Glutamatergic neuron (in vitro differentiated cells): ENCODE results near the gene HPS1. TPM values are rescaled to one million over a fixed set of nuclear protein-coding genes. Genes with fewer than 3 reads are reported as not detected.

Source experiments
- DNase-seq: peaks from one replicate; pipeline ENCODE4 v3.0.0; 2022
- H3K27ac Mint-ChIP-seq: one replicate; pipeline ENCODE4 v1.8.0; 2020; ENCODE audit warnings: mild to moderate bottlenecking, mixed read lengths, inconsistent platforms; ENCODE audit not compliant: unreplicated experiment
- H3K27me3 Mint-ChIP-seq: one replicate; pipeline ENCODE4 v1.8.0; 2020; ENCODE audit warnings: mild to moderate bottlenecking, moderate library complexity, mixed read lengths, inconsistent platforms; ENCODE audit not compliant: unreplicated experiment
- H3K36me3 Mint-ChIP-seq: one replicate; pipeline ENCODE4 v1.8.0; 2020; ENCODE audit warnings: mild to moderate bottlenecking, mixed read lengths, inconsistent platforms; ENCODE audit not compliant: unreplicated experiment
- H3K4me1 Mint-ChIP-seq: one replicate; pipeline ENCODE4 v1.8.0; 2020; ENCODE audit warnings: mild to moderate bottlenecking, low read depth, mixed read lengths, inconsistent platforms; ENCODE audit not compliant: unreplicated experiment
- H3K4me3 Mint-ChIP-seq: one replicate; pipeline ENCODE4 v1.8.0; 2020; ENCODE audit warnings: mild to moderate bottlenecking, mixed read lengths, inconsistent platforms; ENCODE audit not compliant: unreplicated experiment
- H3K9me3 Mint-ChIP-seq: one replicate; pipeline ENCODE4 v1.8.0; 2020; ENCODE audit warnings: mild to moderate bottlenecking, moderate library complexity, mixed read lengths, inconsistent platforms; ENCODE audit not compliant: unreplicated experiment
- total RNA-seq: library from RNA; stranded (reverse); fragmentation: NEBNext Ultra II Directional; extraction: Animal tissue kit (Norgen Biotek cat#: 25700); gene quantifications from one replicate; pipeline ENCODE4 v1.2.1, GENCODE V29; 2021; ENCODE audit not compliant: unreplicated experiment
- TF ChIP-seq, protein P1 (sequence below): fragments of 200-600 bp; sonication (generic); IDR thresholded peaks from one replicate; pipeline ENCODE4 v1.5.0; 2021; ENCODE audit not compliant: partially characterized antibody, unreplicated experiment

HPS1 gene
- total RNA-seq, 1 donor from 2014 or later, result 34.4 TPM

DNA sequence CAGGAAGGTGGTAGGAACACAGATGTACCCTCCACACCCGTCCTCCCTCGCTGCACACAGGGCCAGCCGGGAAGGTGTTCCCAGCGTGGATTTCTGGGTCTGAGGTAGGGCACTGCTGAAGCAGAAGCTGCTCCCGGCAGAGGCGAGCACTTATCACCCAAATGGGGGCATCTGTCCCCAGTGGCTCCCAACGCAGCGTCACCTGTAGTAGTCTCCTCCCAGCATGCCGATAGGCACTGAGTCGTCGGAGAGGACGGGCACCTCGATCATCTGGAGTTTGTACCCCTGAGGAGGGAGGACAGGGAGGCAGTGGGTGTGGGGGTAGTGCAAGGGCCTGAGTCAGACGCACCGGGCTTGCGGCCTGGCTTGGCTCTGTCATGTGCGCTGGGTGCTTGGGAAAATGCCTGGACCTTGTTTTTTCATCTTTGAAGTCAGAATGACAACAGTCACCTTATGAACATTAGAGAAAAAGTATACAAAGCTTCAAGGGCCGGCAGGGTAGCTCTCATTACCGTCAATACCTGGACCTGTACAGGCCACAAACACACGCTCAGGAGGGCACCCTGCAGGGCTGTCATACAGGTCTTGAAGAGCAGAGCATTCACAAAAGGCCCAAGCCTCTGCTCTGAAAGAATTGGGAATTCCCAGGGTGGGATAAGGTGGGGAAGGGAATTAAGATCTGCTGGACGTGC, 28.6 kb downstream of the HPS1 start:
- TF ChIP-seq, protein P1, sequence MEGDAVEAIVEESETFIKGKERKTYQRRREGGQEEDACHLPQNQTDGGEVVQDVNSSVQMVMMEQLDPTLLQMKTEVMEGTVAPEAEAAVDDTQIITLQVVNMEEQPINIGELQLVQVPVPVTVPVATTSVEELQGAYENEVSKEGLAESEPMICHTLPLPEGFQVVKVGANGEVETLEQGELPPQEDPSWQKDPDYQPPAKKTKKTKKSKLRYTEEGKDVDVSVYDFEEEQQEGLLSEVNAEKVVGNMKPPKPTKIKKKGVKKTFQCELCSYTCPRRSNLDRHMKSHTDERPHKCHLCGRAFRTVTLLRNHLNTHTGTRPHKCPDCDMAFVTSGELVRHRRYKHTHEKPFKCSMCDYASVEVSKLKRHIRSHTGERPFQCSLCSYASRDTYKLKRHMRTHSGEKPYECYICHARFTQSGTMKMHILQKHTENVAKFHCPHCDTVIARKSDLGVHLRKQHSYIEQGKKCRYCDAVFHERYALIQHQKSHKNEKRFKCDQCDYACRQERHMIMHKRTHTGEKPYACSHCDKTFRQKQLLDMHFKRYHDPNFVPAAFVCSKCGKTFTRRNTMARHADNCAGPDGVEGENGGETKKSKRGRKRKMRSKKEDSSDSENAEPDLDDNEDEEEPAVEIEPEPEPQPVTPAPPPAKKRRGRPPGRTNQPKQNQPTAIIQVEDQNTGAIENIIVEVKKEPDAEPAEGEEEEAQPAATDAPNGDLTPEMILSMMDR, result no peak
- H3K36me3 Mint-ChIP-seq, result no peaks in the 10 kb centered on the region
- H3K27ac Mint-ChIP-seq, result no peak overlapping the region
- H3K4me1 Mint-ChIP-seq, result peaks cover 4% of the 10 kb centered on the region
- peaks cover 2% of the 10 kb centered on the region for H3K9me3 Mint-ChIP-seq
- DNase-seq, result no peak
- peaks cover 5% of the 10 kb centered on the region for H3K27me3 Mint-ChIP-seq
- no peak overlapping the region for H3K4me3 Mint-ChIP-seq

DNA sequence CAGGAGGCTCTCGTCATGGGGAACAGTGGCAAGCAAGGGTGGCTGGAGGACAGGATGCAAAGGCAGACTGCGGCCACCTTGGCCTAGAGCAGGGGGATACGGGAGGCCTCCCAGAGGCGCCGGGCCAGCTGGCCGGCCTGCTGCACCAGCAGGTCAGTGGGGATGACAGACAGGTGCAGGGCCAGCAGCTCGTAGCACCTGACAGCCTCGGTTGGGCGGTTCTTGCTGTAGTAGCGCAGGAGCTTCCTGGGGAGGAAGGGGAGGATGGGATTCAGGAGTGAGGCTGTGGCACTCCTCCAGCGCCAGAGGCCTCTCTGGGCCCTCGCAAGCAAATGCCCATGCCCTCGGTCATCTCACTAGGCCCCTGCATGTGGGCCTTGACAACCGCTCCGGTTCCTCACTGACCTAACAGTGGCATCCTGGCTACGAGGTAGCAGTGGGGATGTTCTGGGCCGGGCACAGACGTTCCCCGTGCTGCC, 29.2 kb downstream of the HPS1 start:
- Mint-ChIP-seq H3K4me1 (peaks cover 4% of the 10 kb centered on the region), H3K27me3 (peaks cover 5% of the 10 kb centered on the region), H3K27ac (no peak overlapping the region), H3K4me3 (no peak overlapping the region), H3K36me3 (no peaks in the 10 kb centered on the region), H3K9me3 (peaks cover 2% of the 10 kb centered on the region)
- TF ChIP-seq, protein P1, result no peak
- no peak for DNase-seq

DNA sequence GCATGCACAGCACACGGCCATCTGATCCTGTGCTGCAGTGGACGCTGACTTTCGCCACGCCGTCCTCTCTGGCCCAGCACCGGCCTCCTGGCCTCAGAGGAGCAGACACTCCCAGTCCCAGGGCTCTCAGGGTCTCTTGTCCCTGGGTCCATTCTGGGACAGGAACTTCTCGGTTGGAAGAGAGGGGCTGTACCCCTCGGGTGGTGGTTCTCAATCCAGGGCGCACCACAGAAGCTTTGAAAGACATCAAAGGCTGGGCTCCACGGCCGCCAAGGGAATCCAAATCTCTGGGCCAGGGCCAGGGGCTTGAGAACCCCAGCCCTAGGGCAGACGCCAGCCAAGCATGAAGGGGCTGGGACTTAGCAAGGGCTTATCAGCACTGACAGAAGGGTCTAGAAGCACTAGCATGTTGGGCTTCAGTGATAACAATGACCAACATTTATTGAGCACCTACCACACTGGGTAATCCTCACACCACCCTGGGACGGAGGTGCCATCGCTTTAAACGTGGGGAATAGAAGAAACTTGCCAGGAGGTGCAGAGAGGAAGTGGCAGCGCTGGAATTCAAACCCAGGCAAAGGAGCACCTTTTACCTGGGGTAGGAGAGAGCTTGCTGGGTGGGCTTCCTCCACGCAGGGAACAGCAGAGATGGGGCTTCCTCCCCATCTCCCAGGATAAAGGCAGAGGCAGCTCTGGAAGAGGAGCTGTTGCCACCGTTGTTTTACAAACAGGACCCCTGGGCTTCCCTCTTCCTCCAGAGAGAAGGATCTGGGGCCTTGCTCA, 29.9 kb downstream of the HPS1 start:
- no peak overlapping the region for H3K4me3 Mint-ChIP-seq
- H3K9me3 Mint-ChIP-seq, result peaks cover 2% of the 10 kb centered on the region
- no peaks in the 10 kb centered on the region for H3K36me3 Mint-ChIP-seq
- H3K27me3 Mint-ChIP-seq, result peaks cover 5% of the 10 kb centered on the region
- TF ChIP-seq, protein P1, result no peak
- DNase-seq, result no peak
- peaks cover 4% of the 10 kb centered on the region for H3K4me1 Mint-ChIP-seq
- H3K27ac Mint-ChIP-seq, result no peak overlapping the region

DNA sequence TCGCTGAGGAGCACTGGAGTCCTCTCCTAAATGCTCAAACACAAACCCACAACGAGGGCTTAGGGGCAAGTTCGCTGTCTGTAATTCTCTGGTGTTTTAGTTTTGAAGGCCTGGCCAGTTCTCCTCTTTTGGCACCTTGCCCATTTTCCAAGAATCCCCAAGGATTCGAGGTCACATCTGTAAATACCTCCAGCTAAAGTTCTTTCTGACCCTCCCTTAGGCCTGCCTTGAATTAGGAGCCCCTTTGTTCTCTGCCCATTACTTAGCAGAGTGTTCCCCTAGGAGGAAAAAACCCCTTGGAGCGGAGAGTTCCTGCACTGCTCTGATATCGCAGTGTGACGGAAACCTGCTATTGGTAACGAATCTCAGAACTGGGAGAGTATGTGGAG, 31.0 kb downstream of the HPS1 start:
- DNase-seq, result no peak
- Mint-ChIP-seq H3K36me3 (no peaks in the 10 kb centered on the region), H3K27me3 (peaks cover 5% of the 10 kb centered on the region), H3K27ac (no peak overlapping the region), H3K9me3 (peaks cover 2% of the 10 kb centered on the region), H3K4me3 (no peak overlapping the region), H3K4me1 (peaks cover under 1% of the 10 kb centered on the region)
- TF ChIP-seq, protein P1, result no peak
